A549 (cell line): ENCODE measurements around the gene TFEB.
"Not testable (repeated sequence)": the region's sequence is repeated elsewhere in the genome, so short reads cannot be mapped to it uniquely, and the experiment has no call there.

ENCODE experiments used
- CTCF ChIP-seq: fragments of >200 bp; sonication (Bioruptor Twin); formaldehyde crosslinking; IDR thresholded peaks from 3 replicates; pipeline ENCODE4 v1.5.1; 2016
- JUN ChIP-seq, 2 experiments: fragments of >200 bp; sonication (Bioruptor Twin); formaldehyde crosslinking; IDR thresholded peaks; 2 replicates in 1 of 2; 3 replicates in 1 of 2; pipeline ENCODE4 v1.6.1; 2016 to 2017
- KDM1A ChIP-seq: fragments of 200-600 bp; sonication (generic); IDR thresholded peaks from 2 replicates; pipeline ENCODE4 v1.6.1; 2016; ENCODE audit warnings: low read depth, mild to moderate bottlenecking
- POLR2A ChIP-seq: IDR thresholded peaks from 2 replicates; pipeline ENCODE4 v1.6.1; 2012; ENCODE audit warnings: mild to moderate bottlenecking, low read length
- RAD21 ChIP-seq, 2 experiments: fragments of >200 bp in 1 of 2; sonication (Bioruptor Twin) in 1 of 2; formaldehyde crosslinking in 1 of 2; IDR thresholded peaks in 1 of 2; conservative IDR thresholded peaks in 1 of 2; 2 replicates in 1 of 2; 3 replicates in 1 of 2; pipeline ENCODE4 v1.6.1; 2012 to 2018; ENCODE audit warnings: inconsistent platforms in 1 of 2
- REST ChIP-seq: fragments of 200-600 bp; sonication (generic); IDR thresholded peaks from 2 replicates; pipeline ENCODE4 v1.6.1; 2016; ENCODE audit warnings: antibody characterized with exemption, mild to moderate bottlenecking, moderate library complexity

- TF ChIP-seq KDM1A; JUN (IDR thresholded peaks at IDR 0.05); CTCF; REST; RAD21 (conservative IDR thresholded peaks at IDR 0.05 in 1 of 2, IDR thresholded peaks at IDR 0.05 in 1 of 2); POLR2A: not testable (repeated sequence)
These were observed 30.7 kb upstream of the TFEB start for GRCh38 chr6:41766043-41766664.
